Stimulated activated CD4-positive, alpha-beta T cell treated with anti-CD3 and anti-CD28 coated beads, Interleukin-4, amount 100 ng/mL, for 4 hours (primary cell): ENCODE data around the gene KLHL6.
A peak's percentile ranks its signal among the peaks of the same experiment; 100 is the strongest.
"Not testable (repeated sequence)": the region's sequence is repeated elsewhere in the genome, so short reads cannot be mapped to it uniquely, and the experiment has no call there.

Experiments
- DNase-seq, 2 experiments: peaks; one replicate each; pipeline ENCODE4 v3.0.0-alpha.2; 2020

Gene KLHL6

GRCh38 chr3:183555541-183556081, at the start of gene KLHL6:
Gene KLHL6, minus strand, starts transcription at chr3:183555706. Its CDS starts 53 bp downstream, at chr3:183555653.
- DNase-seq: peak; percentile 58 to 69

- no peak for DNase-seq
These were observed 42.5 kb upstream of the KLHL6 start for GRCh38 chr3:183597959-183598358.

- DNase-seq: no peak
These were observed 39.1 kb upstream of the KLHL6 start for GRCh38 chr3:183594636-183595035.

DNA sequence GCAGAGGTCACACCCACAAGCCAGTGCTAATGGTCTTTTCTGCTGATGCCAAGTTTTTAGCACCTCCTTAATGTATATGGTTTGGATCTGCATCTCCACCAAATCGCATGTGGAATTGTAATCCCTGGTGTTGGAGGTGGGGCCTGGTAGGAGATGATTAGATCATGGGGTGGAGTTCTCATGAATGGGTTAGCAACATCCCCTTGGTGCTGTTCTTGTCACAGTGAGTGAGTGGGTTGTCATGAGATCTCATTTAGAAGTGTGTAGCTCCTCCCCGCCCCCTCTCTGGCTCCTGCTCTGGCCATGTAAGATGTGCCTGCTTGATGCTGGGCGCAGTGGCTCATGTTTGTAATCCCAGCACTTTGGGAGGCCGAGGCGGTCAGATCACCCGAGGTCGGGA, 37.3 kb upstream of the KLHL6 start:
- DNase-seq: no peak

- DNase-seq: no peak
These were observed 36.5 kb upstream of the KLHL6 start for GRCh38 chr3:183591881-183592521.

DNA sequence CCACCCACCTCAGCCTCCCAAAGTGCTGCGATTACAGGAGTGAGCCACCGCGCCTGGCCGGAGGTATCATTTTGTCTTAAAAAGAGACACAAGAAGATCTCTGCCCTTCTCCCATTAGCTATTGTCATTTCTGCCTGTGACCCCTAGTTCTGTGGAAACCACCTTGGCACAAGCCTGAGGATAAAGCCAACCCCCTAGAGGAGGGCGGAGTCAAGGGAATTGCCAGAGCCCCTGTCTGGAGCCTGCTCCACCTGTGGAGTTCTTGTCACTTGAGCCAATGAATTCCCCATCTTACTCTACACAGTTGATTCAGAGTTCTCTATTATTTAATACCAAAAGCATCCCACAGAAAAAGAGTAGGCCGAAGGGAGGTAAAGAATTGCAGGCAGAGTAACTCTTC, 34.9 kb upstream of the KLHL6 start:
- no peak for DNase-seq

DNA sequence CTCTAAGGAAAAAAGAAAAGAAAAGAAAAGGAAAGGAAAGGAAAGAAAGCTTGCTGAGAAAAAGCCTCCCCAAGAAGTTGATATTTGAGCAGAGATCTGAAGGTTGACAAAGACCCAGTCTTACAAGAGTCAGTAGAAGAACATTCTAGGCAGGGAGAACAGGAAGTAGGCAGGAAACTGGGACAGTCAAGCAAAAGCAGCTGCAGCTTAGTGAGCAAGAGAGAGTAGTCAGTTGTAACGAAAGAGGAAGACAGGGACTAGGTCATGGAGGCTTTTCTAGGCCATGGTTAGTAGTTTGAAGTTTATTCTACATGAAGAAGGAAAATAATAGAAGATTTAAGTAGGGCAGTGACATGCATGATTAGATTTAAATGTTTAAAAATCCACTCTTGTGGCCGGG, 31.8 kb upstream of the KLHL6 start:
- no peak for DNase-seq

- DNase-seq: no peak
These were observed 31.0 kb upstream of the KLHL6 start for GRCh38 chr3:183586477-183586876.

DNA sequence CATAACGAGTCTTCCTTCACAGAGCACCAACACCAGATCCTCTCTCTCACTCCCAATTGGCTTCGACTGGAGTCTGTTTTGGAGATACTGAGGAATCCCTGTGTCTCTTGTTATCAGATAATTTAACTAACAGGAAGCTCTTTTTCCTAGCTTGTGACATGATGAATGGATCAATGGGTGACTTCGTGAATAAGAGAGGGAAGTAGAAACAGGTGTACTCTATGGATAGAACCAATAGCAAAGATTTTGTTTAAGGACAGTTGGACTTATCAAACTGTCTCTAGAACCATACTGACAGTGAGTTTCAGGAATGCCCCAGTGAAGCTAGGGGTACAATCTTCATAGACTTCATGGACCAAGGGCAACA, 29.4 kb upstream of the KLHL6 start:
- DNase-seq: no peak

GRCh38 chr3:183584246-183584913, 28.9 kb upstream of the KLHL6 start:
- no peak for DNase-seq

- DNase-seq: no peak
These were observed 28.1 kb upstream of the KLHL6 start for GRCh38 chr3:183583331-183584245.

DNA sequence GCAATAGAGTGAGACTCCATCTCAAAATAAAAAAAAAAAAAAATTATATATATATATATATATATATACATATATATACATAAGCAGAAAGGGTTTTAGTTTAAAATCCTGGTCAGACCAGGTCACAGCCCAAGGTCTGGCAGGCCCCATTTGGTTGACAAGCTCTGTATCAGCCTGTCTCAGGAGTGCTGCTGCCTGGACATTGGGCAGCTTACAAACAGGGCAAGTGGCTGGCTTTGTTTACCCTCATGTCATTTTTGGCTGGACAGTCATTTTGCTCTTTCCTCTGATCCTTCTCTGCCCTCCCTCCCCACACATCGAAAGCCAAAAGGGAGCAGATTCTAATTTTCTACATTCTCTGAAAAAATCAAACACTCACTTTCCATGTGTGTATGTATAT, 26.7 kb upstream of the KLHL6 start:
- DNase-seq: no peak

- no peak for DNase-seq
These were observed 26.1 kb upstream of the KLHL6 start for GRCh38 chr3:183581496-183582155.

GRCh38 chr3:183579967-183580900, 24.7 kb upstream of the KLHL6 start:
- no peak for DNase-seq

DNA sequence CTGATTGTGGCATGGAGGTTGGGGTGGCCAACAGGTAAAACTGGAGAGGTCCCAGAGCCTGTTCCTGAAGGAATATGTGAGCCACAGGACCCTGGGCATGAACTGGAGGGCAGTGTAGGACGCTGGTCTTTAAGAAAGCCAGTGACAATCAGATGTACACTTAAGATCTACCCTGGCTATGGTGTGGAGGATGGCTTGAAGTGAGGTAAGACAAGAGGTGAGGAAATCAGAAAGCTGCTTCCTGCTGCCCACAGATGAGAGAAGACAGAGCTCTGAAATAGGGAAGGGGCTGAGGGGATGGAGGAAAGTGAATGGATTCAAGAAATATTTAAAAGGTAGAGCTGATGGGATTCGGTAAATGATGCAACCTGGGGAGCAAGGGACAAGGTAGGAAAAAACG, 22.7 kb upstream of the KLHL6 start:
- DNase-seq: no peak

- DNase-seq: no peak
These were observed 21.8 kb upstream of the KLHL6 start for GRCh38 chr3:183577346-183577745.

DNA sequence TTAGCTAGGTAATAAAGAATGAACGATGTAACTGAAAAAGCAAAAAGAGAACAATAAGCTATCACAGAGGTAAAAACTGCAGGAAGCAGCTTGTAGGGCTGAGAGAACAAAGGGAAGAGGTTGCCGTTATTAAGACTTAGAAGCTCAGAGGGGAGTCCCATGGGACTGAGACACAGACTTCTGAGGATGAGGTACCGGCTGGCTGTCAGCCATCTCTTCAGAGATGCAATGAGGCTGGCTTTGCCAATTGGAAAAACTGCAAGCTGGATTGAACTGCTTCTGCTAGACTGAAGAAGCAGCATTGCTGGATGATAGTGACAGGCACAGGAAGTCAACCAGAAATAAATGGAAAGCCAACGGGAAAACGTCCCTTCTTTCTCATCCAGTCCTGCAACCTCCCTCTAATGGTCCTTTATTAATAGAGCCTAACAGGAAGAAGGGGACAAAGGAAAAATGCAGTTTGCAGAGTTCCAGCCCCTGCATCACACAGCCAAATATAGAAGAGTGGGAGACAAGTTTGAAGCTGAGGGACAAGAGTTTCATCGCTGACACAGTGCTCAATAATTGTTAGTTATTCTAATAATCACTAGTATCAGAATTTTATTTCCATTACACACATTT, 21.1 kb upstream of the KLHL6 start:
- DNase-seq: no peak

GRCh38 chr3:183572935-183573334, 17.4 kb upstream of the KLHL6 start:
- DNase-seq: no peak

DNA sequence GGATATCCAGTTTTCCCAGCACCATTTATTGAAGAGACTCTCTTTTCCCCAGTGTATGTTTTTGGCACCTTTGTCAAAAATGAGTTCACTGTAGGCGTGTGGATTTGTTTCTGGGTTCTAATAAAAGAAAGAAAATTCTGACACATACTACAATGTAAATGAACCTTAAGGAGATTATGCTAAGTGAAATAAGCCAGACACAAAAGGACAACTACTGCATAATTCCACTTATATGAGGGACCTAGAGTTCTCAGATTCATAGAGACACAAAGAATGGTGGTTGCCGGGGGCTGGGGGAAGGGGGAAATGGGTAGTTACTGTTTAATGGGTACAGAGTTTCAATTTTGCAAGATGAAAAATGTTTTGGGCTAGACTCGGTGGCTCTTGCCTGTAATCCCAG, 14.7 kb upstream of the KLHL6 start:
- not testable (repeated sequence) for DNase-seq

- no peak for DNase-seq
These were observed 11.4 kb upstream of the KLHL6 start for GRCh38 chr3:183566880-183567279.

DNA sequence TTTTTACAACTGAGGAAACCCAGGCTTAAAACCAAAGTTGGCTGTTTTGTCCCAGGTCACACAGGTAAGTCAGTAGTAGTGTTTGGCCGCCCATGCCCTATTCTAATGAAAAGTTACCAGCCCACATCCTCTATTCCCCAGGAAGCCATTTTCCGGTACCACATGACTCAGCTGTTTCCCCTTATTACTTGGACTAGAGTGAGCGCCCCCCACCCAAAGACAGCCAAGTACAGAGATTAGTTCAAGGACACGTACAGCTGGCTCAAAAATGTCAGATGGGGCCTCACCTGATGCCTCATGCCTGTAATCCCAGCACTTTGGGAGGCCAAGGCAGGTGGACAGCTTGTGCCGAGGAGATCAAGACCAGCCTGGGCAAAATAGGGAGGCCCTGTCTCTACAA, 8.5 kb upstream of the KLHL6 start:
- no peak for DNase-seq

DNA sequence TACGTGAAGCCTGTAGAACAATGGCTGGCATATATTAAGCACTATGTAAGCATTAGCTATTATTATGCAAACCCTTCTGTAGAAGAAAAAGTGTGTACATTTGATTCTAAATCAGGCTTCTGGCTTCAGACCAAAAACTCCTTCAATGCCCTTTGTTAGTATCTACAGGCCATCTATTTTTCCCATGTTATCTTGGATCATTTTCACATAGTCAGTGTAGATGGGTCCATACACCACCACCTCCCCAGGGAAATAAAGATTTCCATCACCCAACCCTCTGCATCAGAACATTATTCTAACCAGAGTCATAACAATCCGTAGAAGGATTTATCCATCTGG, 8.0 kb upstream of the KLHL6 start:
- no peak for DNase-seq
